GM19372 (cell line): ENCODE data around the gene GSK3A.

ENCODE experiments used
- ATAC-seq: cut with Tn5 transposase; IDR thresholded peaks from one replicate; pipeline ENCODE4 v1.9.1; 2021; ENCODE audit warnings: mild to moderate bottlenecking, low read depth, moderate library complexity; ENCODE audit not compliant: unreplicated experiment

Gene GSK3A

DNA sequence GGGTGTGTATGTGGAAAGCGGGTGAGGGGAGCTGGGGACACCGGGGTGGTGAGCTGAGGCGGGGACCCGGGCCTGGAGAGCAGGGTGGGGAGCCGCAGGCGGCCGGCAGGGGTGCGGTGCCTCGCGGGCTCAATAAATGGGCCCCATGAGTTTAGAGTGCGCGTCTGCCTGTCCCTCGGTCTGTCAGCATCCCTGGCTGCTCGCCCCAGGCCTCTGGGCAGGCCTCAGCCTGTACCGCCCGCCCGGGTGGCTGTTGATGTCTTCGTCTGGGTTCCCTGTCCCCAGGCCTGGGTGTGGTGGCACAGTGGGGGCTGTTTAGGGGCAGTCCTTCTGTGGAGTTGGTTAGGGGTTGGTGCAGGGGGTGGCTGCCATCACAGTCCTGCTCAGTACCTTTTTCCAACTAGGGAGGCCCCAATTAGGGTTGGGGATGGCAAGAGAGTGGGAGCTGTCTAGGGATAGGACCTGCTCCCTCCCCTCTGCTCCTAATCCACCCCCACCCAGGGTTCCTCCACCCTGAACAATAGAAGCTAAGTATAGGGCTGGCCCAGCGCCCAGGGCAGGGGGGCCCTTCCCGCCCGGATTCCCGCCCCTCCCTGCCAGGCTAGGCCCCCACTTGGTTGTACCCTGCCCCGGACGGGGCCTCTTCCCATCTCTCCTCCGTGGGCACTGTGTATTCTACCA lies 38.9 kb upstream of the GSK3A start:
- ATAC-seq = no peak

DNA sequence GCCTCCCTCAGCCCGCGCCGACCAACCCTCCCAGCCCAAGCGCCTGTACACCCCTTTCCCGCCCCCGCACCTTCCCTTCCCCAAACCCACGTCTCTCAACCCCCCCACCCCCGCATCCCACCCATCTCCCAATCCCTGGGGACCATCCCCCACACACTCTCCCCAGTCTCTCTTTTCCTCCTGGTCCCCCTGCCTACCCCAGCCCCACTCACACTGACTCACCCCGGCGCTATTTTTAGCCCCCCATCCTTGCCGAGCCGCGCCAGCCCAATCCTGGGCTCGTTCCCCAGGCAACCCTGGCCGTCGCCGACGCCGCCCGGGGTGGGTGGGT lies 38.4 kb upstream of the GSK3A start:
- ATAC-seq = no peak

DNA sequence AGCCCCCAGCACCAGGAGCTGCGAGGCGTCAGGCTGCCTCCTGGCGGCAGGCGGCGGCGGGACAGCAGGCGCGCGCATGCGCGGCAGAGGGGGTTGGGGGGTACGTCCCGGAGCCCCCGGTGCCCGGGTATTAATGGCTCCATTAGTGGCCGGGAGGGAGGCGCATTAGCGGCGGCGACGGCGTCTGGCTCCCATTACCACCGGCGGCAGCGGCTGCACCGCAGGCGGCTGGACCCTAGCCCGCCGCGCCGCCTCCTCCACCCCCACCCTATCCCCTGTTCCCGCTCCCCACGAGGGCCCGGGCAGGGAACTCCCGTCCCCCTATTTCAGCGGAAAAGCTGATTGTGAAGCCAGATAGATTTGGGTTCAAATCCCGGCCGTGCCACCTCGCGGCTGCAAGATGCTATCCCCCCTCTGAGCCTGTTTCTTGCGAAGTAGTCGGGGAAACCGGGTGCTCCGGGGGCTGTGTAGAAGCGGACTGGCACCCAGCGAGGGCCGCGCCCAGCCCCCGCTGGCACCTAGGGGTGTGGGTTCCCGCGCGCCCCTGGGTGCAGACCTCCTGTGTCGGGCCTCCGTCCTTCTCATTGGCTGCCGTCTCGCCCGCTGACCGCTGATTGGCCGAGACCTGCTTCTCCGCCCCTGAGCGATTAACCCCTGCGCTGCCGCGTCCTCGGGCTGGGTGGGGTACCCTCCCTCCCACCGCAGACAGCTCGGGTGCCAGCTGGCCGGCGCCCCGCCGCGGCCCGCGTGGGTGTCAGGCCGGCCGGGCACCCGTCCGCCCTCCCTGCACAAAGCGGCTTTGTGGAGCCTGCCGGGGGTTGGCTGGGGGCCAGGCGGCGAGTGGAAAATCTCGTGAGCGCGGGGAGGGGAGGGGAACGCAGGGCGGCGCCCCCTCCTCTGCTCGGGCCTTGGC lies 37.8 kb upstream of the GSK3A start:
- no peak for ATAC-seq

DNA sequence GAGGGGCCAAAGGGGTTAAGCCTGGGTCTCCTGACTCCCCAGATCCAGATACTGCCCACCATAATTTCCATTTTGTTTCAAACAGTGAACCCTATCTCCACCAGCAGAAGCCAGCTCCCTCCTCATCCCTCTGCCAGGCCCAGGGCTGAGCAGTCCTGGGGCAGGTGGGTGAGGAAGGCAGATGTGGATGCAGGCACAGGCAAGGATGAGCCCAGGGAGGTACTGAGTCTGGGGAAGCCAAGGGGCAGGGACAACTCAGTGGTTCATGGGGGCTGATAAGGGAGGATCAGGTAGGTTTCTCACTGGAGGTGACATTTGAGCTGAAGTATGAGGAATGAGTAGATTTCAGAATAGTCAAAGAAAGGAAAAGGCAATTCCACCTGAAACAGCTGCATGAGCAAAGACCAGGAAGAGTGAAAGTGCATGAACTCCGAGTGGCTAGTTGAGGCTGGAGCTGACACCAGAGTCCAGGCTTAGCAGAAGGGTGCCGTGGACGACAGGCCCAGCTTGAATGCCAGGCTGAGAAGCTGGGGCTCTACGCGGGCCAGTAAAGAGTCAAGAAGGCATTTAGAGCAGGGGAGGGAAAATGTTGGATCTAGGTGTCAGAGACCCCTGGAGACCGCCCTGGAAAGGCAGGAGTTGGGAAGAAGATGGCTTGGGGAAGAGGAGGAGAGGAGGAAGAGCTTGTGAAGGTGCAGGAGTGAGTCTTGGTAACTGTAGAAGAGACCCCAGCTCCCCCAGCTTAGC lies 36.9 kb upstream of the GSK3A start:
- ATAC-seq = no peak

DNA sequence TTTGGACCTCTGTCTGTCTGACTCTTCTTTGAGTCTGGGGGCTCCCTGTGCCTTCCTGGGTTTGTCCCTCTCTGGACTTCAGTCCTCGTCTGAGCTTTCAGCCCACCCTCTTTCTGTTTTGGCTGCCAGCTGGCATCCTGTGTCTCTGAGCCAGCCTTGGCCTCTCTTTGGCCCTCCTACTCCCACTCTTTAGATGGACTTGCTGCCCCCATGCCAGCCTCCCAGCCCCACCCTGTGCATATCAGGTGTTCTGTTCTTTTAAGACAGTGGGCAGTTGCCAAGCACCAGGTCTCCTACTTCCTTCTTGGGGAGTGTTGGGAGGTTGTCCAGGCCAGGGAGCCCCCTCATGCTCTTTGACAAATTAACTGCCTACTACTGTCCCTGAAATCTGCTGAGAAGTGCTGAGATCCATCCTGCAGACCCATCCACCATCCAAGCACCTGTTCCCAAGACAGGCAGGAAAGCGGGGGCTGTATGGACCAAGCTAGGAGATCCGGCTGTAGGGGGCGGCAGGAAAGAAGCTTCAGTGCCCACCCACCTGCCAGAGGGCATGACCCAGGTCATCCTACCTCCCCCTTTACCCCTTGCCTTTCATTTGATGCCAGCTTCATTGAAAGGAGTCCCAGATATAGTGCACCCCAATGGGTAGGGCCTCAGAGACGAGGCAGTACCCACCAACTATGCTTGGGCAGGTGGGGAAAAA lies 36.2 kb upstream of the GSK3A start:
- no peak for ATAC-seq

DNA sequence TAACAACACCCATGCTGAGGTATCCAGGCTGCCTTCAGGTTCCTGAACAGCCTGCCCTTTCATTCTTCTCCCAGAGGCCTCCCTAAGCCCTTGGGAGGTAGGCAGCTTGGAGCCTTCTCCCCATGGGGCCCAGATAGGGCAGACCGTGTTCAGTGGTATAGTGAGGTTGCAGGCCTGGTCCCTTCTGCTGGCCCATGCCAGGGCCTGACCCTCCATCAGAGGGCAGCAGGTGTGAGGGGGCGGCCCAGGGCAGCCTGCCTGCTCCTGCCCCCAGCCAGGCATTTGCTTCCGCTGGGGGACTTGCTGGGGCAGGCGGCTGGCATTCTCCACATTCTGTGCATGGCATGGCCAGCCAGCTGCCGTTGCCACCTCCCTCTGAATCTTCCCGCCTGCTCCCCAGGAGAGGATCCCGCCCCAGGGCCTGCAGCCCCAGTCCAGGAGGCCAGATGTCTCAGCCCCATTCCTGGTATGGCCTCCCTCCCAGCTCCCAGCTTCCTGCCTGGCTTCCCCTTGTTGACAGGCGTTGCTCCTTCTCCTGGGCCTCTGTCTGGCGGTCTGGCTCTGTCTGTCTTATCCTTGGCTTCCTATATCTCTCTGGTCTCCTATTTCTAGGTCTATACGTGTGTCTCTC lies 35.5 kb upstream of the GSK3A start:
- ATAC-seq = no peak

DNA sequence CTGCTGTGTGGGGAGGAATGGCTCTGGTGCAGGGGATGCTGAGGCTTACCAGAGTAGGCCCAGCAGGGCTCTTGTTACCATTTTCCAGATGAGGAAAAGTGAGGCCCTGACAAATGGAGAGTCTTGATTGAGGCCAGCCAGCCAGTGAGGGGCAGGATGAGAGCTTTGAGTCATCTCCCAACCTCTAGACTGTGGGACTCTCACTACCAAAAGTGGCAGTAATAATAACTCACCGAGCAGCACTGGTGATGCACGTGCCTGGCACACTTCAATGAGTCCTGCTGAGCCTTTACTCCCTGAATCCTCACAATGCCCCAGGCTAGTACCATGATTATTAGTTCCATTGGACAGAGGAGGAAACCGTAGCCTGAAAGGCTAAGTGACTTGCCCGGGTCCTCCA lies 34.4 kb upstream of the GSK3A start:
- ATAC-seq = no peak

DNA sequence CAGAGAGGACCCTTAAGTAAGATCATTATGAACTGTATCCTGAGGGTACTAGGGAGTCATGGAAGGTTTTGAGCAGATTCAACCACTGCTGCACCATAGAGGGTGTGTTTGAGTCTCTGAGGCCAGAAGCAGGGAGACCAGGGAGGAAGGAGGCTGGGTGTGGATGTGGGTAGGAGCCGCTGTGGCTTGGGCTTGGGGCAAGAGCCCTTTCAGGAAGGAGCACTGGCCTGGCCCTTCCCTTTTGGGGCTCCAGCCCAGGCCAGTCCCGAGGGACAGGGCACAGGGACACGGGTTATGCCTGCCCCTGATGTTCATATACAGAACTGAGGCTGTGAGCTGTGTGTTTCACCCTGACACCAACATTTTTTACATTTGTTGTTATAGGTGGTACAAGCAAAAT lies 33.9 kb upstream of the GSK3A start:
- no peak for ATAC-seq

DNA sequence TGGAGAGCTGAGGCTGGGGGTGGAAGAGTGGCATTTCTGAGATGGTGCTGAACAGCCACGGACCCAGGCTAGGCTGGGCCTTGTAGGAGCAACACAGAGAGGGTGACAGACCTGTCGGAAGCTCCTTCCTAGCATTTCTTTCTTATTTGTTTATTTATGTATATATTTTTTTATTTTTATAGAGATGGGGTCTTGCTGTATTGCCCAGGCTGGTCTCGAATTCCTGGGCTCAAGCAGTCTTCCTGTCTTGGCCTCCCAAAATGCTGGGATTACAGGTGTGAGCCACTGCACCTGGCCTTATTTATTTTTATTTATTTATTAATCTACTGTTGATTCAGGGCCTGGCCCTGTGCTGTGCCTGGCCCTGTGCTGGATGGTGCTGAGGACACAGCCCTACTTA lies 33.1 kb upstream of the GSK3A start:
- no peak for ATAC-seq

DNA sequence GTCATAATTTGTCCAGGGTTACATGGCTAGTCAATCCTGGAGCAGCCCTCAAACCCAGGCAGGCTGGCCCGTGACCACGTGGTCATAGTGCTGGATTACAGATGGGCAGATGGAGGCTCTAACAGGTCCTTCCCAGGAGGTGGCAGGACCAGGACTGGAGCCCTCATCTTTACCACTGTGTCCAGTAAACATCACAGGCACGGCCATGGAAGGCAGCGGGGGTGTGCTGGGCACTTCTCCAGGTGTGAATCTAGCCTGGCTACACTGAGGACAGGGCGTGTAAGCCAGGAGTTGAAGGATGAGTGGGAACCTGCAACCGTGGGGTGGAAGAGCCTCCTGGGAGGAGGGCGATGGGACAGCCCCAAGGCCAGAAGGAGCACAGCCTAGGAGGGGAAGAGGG lies 32.7 kb upstream of the GSK3A start:
- no peak for ATAC-seq

DNA sequence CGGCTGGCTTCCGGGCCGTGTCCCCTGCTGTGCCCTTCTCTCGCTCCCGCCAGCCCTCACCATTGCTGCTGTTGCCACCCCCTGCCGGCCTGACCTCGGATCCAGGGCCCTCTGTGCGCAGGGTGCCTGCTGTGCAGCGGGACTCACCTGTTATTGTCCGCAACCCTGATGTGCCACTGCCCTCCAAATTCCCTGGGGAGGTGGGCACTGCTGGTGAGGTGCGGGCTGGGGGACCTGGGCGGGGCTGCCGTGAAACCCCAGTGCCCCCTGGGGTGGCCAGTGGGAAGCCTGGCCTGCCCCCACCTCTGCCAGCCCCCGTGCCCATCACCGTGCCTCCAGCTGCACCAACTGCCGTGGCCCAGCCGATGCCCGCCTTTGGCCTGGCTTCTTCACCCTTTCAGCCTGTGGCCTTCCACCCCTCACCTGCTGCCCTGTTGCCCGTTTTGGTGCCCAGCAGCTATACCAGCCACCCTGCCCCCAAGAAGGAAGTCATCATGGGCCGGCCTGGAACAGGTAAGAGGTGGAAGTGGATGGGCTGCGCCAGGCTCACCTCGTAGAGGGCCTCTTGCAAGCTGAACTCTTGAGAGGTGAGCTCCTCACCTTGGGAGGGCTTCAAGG lies 31.8 kb upstream of the GSK3A start:
- ATAC-seq = no peak

DNA sequence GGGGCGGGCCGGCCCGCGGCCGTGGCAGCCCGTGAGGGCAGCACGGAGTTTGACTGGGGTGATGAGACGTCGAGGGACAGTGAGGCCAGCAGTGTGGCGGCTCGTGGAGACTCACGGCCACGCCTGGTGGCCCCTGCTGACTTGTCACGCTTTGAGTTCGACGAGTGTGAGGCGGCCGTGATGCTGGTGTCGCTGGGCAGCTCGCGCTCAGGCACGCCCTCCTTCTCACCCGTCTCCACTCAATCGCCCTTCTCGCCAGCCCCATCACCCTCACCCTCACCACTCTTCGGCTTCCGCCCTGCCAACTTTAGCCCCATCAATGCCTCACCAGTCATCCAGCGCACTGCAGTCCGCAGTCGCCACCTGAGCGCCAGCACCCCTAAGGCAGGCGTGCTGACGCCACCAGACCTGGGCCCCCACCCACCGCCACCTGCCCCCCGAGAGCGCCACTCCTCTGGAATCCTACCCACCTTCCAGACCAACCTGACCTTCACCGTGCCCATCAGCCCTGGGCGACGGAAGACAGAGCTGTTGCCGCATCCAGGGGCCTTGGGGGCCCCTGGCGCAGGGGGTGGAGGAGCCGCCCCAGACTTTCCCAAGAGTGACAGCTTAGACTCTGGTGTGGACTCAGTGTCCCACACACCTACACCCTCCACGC lies 31.1 kb upstream of the GSK3A start:
- ATAC-seq = no peak

DNA sequence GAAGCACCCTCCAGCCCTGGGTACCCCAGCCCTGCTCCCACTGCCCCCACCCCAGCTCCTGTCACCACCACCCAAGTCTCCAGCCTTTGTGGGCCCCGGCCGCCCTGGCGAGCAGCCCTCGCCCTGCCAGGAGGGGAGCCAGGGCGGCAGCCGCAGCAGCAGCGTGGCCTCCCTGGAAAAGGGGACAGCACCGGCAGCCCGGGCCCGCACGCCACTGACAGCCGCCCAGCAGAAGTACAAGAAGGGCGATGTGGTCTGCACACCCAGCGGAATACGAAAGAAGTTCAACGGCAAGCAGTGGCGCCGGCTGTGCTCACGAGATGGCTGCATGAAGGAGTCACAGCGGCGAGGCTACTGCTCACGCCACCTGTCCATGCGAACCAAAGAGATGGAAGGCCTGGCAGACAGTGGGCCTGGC lies 30.6 kb upstream of the GSK3A start:
- no peak for ATAC-seq

DNA sequence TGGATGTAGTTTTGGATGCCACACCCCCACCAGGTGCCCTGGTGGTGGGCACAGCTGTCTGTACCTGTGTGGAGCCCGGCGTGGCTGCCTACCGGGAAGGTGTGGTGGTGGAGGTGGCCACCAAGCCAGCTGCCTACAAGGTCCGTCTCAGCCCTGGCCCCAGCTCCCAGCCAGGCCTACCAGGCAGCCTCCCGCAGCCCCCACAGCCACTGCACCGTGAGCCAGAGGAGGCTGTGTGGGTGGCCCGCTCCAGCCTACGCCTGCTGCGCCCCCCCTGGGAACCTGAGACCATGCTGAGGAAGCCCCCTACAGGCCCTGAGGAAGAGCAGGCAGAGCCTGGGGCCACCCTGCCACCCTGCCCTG lies 30.1 kb upstream of the GSK3A start:
- ATAC-seq = no peak

DNA sequence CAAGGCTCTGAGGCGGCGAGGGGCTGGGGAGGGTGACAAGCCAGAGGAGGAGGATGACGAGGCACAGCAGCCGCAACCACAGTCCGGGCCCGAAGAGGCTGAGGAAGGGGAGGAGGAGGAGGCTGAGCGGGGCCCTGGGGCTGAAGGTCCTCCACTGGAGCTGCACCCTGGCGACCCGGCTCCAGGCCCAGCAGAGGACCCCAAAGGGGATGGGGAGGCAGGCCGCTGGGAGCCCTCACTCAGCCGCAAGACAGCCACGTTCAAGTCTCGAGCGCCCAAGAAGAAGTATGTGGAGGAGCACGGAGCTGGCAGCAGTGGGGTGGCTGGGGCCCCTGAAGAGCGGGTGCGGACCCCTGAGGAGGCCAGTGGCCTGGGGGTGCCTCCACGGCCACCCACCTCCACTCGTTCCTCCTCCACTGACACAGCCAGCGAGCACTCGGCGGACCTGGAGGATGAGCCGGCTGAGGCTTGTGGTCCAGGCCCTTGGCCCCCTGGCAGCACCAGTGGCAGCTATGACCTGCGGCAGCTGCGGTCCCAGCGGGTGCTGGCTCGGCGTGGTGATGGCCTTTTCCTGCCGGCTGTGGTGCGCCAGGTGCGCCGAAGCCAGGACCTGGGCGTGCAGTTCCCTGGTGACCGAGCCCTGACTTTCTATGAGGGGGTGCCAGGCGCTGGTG lies 29.6 kb upstream of the GSK3A start:
- ATAC-seq = no peak

DNA sequence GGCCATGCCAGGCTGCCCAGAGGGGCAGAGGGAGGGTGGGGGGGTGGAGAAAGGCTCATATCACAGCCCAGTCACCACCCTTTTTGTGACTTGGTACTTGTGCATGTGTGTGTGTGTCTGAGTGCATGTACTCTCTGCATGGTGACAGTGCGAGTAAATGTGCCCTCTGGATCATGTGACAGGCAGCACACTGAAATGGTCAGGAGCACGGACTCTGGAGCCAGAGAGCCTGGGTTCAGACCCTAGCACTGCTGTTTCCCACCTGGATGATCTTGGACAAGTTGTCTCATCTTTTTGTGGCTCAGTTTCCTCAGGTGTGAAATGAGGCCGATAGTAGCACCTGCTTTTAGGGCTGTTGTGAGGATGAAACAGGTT lies 28.6 kb upstream of the GSK3A start:
- ATAC-seq = no peak

DNA sequence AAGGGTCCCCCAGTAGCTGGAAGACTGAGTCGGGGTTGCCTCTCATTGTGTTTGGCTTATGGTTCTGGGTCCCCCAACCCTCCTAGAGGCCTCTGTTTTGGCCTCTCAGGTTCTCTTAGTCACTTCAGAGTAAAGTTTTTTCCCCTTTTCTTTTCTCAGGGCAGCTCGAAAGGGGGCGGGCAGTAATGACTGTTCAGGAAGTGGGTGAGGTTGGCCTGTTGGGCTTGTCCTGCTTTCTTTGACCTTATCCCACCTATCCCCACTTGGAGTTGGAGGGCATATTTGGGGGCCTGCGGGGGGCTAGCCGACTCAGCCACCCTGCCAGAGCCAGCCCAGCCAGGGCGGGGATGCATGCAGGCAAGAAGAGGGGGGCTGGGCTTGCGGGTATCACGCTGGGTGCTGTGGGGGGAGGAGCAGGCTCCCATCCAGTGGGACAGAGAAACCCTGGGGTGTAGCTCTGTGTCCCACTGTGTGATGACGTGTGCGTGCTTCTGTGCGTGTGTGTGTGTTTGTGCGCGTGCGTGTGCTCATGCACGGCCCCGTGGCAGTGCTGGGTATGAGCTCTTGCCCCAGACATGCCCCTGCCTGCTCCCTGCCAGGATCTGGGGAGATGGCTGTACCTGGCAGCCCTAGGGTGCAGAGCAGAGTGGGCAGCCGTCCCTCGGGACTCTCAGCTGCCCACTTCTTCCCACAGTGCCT lies 28.1 kb upstream of the GSK3A start:
- ATAC-seq = no peak
